ENCODE measurements around the gene GRIA1. TPM values are rescaled to one million over a fixed set of nuclear protein-coding genes. Genes with fewer than 3 reads are reported as not detected.

GRIA1 gene
- total and polyA plus RNA-seq, 2 of the 4 experiments (the other 2 are of a cell fraction): 0.48 to 1.3 TPM

DNA sequence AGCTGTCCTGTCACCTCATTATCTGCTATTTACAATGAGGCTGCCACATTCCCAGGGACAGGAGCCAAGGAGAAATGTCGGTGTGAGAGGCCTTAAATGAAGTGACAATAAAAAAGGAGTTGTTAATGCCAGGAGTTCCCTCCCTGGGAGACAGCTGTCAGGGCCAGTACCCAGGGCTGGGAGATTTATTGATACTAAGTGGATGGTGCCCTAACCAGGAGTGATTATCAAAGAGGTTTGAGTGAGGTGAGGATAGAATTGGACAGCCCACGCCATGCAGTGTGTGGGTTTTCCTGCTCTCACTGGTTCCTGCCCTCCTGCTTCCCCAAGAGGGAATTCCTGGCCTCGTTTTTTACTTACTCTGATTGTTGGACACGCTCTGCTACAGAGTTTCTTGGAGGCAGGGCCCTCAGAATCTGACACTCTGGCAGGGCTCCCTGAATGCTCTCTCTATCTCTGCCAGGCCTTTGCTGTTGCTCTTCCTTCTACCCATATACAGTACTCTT, 150.8 kb downstream of the GRIA1 start:
- Histone ChIP-seq H3K27me3 (ENCODE audit: control insufficient read depth, insufficient read depth, low read length) (no peaks in the 10 kb centered on the region), H3K14ac (replicated peaks; ENCODE audit: low read depth, low read length) (no peak overlapping the region), H3K9me1 (ENCODE audit: insufficient read depth, low read length) (no peaks in the 10 kb centered on the region), H3K4ac (ENCODE audit: low read depth, low read length) (no peak overlapping the region), H2BK15ac (ENCODE audit: low read depth, low read length) (no peak overlapping the region), H4K5ac (ENCODE audit: low read depth, low read length) (no peak overlapping the region), H3K36me3 (ENCODE audit: control insufficient read depth, insufficient read depth, low read length) (no peaks in the 10 kb centered on the region), H3K79me1 (ENCODE audit: low read depth in 1 of 2, low read length in 2 of 2) (no peaks in the 10 kb centered on the region), H2AK5ac (ENCODE audit: low read depth, low read length) (no peak overlapping the region), H4K20me1 (ENCODE audit: insufficient read depth, low read length) (no peaks in the 10 kb centered on the region), H3K18ac (ENCODE audit: low read depth, low read length) (no peak overlapping the region), H3K27ac (ENCODE audit: insufficient read depth, low read length) (no peak overlapping the region), H3K23ac (ENCODE audit: low read depth, low read length) (no peak overlapping the region), H3K4me2 (ENCODE audit: low read depth, low read length) (no peak overlapping the region), H3K4me3 (ENCODE audit: insufficient read depth, low read depth, low read length) (no peak overlapping the region), H3K56ac (ENCODE audit: extremely low read depth, insufficient read depth, low read length) (no peak overlapping the region), H2BK120ac (ENCODE audit: low read depth, low read length) (no peak overlapping the region), H2BK20ac (ENCODE audit: low read depth, low read length) (no peak overlapping the region), H2AFZ (replicated peaks; ENCODE audit: low read length, poor library complexity) (no peak overlapping the region), H3K9ac (ENCODE audit: low read depth, low read length) (no peak overlapping the region), H4K8ac (ENCODE audit: low read depth in 2 of 2, low read length in 2 of 2) (no peak overlapping the region), H2BK5ac (ENCODE audit: low read depth, low read length, poor library complexity, severe bottlenecking) (no peak overlapping the region), H4K91ac (ENCODE audit: insufficient read depth, low read depth, low read length) (no peak overlapping the region), H3K9me3 (ENCODE audit: control insufficient read depth, insufficient read depth, low read length) (no peaks in the 10 kb centered on the region), H3K4me1 (ENCODE audit: control insufficient read depth, insufficient read depth, low read length) (no peaks in the 10 kb centered on the region), H2AK9ac (replicated peaks; ENCODE audit: low read depth, low read length, poor library complexity) (no peak overlapping the region)
- DNase-seq (no peak), ATAC-seq (ENCODE audit: low read depth) (no peak; the same call in 1 of the 2 replicates)
- in situ Hi-C loops (cut with MboI; ENCODE audit: low sequenced_read_pairs) (no loop called here), intact Hi-C loops (cut with micrococcal nuclease) (no loop called here), dilution Hi-C loops (cut with HindIII; ENCODE audit: low sequenced_read_pairs, unreplicated experiment) (no loop called here)
- WGBS, 2 experiments (ENCODE audit: extremely low coverage in 2 of 2, insufficient read length in 1 of 2): 27% methylated on average over 3 of the region's 4 CpGs; no CpG with 5 or more reads in 1 of the 2 experiments
- CTCF ChIA-PET: no interaction called here
- TF ChIP-seq MAFK (IDR thresholded peaks at IDR 0.05; ENCODE audit: low read depth, low read length) (no peak), RAD21 (IDR thresholded peaks at IDR 0.05; ENCODE audit: low read length) (no peak), RCOR1 (IDR thresholded peaks at IDR 0.05; ENCODE audit: insufficient replicate concordance, low read length) (no peak), CHD1 (IDR thresholded peaks at IDR 0.05; ENCODE audit: low read depth, low read length) (no peak), SMC3 (IDR thresholded peaks at IDR 0.05; ENCODE audit: low read depth, low read length) (no peak)
- TF ChIP-seq, protein P1, sequence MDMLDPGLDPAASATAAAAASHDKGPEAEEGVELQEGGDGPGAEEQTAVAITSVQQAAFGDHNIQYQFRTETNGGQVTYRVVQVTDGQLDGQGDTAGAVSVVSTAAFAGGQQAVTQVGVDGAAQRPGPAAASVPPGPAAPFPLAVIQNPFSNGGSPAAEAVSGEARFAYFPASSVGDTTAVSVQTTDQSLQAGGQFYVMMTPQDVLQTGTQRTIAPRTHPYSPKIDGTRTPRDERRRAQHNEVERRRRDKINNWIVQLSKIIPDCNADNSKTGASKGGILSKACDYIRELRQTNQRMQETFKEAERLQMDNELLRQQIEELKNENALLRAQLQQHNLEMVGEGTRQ (IDR thresholded peaks at IDR 0.05; ENCODE audit: low read depth, low read length): no peak
- POLR2A ChIA-PET (ENCODE audit: unreplicated experiment): no interaction called here
- no TSS peak for BruUV-seq (replicated peaks)
